HG03439 (cell line): ENCODE measurements around the gene TFEC.

Source experiments
- ATAC-seq: cut with Tn5 transposase; IDR thresholded peaks from one replicate; pipeline ENCODE4 v1.9.1; 2021; ENCODE audit warnings: mild to moderate bottlenecking, moderate library complexity; ENCODE audit not compliant: unreplicated experiment

TFEC gene

DNA sequence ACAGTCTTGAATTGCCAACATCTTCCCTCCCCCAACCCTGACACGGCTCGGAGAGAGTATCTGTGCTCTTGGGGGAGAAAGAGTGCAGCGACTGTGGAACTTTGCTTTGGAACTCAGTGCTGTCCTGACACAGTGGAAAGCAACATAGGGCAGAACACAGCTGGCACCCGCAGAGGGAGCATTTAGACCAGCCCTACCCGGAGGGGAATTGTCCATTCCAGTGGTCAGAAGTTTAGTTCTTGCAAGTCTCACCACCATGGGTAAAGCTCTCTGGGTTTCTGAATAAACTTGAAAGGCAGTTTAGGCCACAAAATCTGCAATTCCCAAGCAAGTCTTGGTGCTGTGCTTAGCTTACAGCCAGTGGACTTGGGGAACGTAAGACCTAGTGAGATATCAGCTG is 34.9 kb downstream of the TFEC start:
- no peak for ATAC-seq

DNA sequence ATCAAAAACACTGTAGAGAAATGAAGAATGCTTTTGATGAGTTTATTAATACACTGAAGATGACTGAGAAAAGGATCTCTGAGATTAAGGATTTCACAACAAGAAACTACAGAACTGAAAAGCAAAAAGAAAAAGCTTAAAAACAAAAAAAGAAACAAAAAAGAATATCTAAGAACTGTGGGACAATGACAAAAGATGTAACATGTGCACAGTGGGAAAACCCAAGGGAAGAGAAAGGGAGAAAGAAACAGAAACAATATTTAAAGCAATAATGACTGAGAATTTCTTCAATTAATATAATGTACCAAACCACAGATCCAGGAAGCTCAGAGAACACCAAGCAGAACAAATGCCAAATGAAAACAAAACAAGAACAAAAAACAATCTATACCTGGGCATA is 42.2 kb downstream of the TFEC start:
- no peak for ATAC-seq

DNA sequence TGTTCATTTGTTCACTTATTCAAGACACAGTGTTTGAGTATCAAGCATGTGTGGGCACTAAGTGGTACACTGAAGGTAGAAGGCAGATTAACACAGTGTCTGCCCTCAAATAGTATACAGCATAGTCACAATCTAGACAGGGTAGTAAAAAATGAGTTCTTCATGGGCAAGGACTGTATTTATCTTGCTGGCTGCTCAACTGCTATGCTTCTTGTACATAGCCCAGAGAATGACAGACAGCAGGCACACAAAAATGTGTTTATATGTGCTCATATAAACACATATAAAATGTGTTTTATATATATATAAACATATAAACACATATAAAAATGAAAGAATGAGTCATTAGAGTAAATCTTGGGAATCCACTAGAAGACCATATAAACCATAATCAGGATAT is 43.1 kb downstream of the TFEC start:
- ATAC-seq, result no peak

DNA sequence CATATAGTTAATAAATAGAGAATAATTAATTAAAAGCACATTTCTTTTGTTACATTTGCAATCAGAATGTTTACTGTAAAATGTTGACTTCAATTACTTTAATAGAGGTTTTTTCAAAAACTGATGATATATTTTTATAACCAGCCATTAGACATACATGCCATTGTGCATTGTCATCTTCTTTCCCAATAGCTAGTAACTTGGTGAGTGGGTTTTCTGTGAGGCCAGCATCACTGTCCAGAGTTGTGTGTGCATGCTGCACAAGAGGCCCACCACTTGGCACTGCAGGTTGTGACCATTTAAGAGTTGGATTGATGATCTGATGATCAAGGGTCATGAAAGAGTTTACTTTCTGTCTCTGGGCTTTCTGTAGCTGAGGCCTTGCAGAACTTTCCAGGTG is 46.5 kb downstream of the TFEC start:
- no peak for ATAC-seq

DNA sequence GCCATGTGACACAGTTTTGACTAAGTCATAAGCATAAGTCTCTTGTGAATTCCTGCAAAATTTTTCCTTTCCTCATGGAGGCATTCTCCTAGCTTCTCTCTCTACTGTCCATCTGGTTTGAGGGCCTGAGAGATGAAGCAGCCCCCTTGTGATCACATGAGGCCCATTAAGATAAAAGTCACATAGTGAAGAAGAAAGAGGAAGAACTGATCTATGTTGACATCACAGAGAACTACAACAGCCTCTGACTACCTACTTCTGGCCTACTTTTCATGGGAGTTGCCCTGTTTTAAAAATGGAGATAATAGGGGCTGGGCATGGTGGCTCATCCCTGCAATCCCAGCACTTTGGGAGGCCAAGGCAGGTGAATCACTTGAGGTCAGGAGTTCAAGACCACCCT is 50.4 kb downstream of the TFEC start:
- no peak for ATAC-seq

DNA sequence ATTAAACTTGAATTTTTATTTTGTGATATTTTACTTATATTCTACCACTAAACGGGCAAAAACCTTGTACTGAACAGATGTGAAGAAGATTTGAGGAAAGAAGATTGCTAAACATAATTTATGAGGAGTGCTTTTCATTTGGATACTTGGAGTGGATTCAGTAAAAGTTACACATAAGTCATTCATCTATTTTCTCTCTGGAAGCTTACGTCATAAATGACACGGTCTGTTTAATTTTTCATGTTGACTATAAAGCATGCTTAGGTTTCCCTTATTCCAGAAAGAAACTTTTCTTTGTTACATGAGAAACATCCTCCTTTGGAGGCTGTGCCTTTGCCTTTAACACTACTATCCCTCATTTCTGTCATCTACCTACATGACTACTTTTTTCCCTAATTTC is 53.9 kb downstream of the TFEC start:
- ATAC-seq, result no peak

DNA sequence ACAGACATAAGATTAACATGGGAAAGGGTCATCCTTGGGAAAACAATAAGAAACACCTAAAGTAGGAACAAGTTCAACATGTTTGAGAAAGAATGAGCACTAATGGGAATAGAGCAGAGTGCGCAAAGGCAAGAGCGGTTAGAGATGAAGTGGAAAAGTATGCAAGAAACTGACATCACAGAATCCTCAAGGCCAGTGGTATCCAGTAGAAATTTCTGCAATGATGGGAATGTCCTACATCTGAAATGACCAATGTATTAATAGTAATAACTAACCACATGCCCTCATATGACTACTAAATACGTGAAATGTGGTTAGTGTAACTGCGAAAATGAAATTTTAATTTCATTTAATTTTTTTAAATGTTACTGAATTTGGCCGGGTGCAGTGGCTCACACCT is 54.8 kb downstream of the TFEC start:
- no peak for ATAC-seq

DNA sequence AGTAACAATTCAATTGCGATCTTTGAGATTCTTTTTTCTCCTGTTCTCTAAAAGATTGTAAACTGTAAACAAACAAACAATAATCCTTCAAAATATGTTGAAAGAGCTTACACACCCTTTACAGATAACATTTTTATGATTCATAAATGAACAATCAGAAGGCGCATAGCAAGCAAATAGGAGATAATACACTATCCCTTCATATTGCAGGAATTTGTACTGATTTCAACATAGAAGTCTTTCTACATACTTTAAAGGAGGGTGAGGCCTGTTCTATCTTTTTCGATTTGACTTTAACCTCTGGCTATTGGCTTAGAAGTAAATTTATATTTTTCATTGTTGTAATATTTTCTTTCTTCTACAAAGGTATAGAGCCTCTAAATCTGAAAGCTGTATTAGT is 57.2 kb downstream of the TFEC start:
- no peak for ATAC-seq

DNA sequence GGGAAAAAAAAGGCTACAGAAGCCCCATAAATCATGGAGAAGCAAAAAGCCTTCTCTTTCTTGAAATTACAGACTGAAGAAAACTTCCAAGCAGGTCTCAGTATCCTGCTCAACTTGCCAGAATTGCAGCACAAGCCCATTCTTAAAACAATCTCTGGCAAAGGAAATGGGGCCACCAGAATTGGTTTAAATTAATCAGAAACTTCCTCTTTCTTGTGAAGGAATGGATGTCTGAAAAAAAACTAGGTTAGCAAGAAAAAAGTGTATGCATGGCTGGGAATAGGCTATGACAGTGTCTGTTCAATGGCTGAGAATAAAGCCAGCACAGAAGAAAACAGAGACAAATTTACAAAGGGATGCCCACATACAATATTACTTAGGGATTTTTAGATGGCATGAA is 59.1 kb downstream of the TFEC start:
- no peak for ATAC-seq

DNA sequence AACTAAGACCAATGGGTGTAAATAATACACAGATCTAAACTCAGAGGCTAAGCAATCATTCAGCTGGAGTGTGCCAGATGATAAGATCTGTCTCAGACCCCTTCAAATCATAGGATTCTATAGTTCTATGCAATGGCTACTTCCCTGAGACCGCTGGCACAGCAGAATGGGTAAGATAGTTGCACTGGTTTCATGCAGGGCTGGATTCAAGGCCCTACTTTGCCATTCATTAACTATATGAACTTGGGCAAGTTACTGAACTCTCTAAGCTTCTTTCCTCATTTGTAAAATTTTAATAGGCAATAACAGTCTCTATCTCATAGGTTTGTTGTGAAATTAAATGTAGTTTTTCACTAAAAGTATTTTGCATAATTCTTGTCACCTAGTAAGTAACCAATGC is 62.0 kb downstream of the TFEC start:
- no peak for ATAC-seq

DNA sequence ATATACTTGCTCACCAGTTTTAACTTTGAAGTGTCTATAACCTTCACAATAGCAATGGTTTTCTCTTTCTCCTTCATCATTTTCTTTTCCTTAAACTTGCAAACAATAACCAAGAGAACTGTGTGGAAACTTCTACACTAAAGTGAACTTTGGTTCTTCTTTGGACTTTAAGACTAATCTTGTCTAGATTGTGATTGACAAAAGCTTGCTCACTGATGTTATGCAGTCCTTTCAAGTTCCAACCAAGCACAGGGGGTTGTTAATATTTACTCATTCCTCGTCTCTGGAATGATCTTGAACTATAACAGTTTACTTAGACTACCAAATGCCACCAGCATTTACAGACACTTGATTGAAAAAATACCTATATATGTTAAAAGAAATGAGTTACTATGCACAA is 62.4 kb downstream of the TFEC start:
- ATAC-seq, result no peak

DNA sequence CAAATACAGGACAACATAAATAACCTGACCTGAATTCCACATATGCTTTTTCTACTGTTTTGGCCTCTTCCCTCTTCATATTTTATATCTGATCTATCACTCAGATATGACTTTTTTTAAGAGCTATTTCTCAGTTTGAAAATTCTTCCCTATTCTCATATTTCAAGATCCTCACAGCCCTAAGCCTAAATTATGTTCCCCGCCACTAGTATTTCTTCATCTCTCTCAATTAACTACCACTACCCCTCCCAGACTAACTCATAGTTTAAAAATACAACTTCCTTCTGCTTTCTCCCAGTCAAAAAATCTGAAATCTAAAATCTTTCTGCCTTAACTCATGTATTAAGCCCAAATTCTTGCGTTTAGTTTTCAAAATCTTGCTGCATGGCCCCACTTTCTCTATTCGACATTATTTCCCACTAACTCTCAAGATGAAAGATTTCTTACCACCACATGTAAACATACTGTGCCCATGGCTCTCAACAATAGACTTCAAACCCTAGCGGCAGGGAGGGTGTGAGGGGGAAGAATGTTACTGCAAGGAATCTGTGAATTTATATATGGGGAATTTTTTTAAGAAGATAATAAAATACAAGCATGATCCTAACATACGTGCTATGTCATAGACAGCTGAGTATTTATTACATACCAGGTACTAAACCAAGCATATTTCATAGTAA is 64.6 kb downstream of the TFEC start:
- ATAC-seq, result no peak

DNA sequence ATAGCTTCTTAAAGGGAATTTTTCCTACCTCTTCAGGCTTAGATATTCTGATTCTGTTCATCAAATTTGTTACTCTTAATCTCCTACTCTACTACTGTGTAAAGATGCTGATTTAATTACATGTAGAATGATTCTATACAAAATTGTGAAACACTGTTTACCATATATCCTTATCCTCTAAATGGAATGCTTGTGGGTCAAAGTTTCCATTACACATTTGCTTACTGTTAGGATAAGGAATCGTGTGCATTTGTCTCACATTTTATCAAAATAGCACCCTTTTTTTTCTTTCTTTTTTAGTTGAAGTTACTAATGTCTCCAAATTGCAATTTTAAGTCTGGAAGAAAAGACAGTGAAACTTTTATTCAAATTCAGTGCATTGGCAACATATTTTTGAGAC is 65.3 kb downstream of the TFEC start:
- ATAC-seq, result no peak

DNA sequence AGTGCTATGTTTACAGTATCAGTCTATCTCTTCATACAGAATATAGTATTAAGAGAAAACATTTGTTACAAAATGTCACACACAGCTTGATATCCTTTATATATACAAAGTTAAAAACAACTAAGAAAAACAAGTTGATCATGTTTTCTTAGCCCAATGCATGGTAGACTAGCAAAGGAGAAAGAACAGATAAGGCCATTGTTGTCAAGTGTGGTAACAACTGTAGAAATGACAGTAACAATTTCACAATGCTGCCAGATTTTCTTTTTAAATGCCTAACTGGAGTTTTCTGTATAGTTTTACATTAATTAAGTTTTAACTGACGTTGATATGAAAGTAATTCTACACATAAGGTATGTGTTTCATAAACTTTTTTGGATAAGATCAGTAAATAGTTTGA is 65.8 kb downstream of the TFEC start:
- no peak for ATAC-seq

DNA sequence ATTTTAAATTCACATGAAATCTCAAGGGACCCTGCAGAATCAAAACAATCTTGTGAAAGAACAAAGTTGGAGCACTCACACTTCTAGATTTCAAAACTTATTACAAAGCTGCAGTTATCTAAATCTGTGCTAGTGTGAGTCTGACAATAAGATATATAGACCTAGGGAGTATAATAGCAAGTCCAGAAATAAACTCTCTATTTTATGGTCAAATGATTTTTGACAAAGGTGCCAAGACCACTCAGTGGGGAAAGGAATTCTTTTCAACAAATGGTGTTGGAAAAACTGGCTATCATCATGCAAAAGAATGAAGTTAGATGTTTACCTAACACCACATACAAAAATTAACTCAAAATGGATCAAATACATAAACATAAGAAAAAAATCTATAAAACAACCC is 68.2 kb downstream of the TFEC start:
- ATAC-seq, result no peak

DNA sequence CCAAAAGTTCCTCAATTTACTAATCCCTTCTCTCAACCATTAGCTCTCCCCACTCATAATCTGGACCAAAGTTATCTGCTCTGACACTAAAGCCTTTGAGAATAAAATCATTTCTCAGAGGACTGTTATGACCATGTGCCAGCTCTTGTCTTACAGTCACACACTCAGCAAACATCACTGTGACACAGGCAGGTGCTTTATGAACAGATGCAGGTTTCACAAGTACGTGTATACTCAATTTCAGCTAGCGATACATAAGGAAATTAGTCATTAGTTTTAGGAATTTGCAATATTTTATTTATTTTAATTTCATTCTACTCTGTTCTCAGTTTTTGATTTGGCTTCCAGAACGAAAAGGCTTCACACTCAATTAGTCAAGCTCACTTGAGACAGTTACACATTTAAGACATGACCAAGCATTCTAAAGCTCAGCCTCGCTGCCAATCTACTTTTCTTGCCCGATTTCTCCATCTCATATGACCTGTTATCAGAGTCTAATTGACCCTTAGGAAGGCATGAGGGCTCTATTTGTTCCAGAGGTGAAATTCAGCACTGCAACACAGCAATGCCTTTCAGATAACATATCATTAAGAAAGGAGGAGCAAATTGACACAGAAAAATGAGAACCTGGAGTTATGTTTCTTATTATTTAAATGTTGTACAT is 76.8 kb downstream of the TFEC start:
- no peak for ATAC-seq

DNA sequence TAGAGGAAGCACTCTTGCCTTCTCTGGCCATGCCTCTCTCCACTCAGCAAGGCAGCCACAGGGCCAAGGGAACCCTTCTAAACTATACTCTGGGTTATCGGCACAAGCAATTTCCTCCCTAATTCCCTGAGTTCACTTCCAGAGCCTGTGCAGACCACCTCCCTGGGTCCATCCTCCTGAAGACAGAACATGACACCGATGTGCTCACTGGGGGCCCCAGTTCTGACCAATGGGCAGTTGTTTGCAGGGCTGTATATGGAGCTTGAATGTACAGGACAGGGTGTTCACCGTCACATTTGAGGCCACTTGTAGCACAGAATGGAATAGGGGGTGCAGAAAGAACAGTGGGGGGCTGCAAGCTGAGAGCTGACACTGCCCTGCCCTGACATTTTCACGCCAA is 77.7 kb downstream of the TFEC start:
- no peak for ATAC-seq

DNA sequence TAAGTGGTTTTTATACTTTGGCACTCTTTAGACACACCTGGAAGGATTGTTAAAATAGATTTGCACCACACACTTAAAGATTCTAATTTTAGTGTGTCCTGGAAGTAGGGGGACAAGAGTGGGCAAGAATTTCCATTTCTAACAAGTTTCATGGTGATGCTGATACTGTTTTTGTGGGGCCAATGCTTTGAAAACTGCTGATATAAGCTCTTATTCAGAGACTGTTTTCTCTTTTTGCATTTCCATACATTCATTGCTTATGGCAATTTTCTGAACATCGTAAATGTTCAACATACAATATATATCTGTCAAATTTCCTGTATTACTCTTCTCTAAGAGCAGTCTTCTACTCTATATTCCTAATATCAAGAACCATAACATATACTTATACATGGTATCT is 79.0 kb downstream of the TFEC start:
- no peak for ATAC-seq

DNA sequence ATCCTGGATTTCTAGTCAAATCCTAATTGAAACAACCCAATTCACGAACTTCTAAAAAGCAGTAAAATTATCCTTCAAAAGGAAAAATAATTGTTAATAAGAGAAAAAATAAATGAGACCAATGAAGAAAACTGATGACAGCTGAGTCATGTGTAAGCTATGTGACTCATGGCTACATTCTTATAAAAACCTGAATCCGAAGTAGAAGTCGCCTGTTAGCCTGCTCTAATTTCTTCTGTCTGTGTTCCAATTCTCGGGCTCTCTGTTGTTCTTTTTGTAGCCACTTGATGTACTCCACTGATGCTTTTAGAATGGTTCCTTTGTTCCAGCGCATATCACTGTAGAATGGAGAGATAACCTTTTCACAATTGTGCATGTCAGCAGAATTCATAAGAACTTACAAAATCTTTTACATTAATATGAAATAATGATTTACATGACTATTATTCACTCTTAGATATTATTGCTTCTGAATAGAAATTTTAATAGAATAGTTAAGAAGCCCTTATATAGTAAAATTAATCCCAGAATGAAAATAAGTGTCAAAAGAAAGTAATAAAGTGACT is 88.8 kb downstream of the TFEC start:
- no peak for ATAC-seq

DNA sequence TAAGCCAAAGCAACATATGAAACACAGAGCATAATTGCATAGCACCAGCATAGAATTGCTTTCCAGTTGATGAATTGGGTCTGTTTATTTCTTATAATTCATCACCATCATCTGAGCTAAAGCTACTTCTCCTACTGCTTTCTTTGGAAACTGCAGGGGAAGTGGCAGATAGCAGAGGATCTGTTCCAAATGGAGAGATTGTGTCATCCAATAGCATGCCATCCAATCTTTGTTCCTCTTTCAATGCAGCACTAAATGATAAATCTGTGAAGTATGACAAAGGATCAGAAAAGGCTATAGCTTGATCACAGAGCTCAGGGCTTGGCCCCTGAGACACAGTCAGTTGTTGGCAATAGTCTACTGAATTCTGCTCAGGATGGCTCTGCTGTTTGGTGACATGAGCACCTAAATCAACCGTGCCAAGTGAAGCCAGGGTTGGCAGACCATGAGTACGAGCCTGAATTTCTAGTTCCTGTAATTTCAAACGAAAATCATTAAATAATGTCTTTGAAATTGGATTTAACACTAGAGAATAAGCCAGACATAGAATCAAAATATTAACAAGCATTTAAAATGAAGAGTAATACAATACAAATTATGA is 90.0 kb downstream of the TFEC start:
- no peak for ATAC-seq

DNA sequence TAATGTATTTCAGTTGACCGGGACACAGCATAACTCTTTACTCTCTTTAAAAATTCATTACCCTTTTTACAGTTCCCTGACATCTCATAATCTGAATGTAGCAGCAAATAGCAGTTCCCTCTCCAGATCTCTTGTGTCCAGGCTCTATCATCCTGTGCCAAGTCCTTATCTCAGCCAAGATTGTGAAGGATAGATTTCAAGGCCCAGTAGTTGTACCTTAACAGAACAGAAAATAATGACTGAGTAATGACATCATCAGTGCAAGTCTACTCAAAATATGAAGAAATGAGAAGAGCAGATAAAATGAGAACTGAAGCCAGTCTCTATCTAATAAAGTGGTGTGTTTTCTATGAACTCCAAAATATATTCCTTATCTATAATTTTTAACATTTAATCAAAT is 92.6 kb downstream of the TFEC start:
- no peak for ATAC-seq

DNA sequence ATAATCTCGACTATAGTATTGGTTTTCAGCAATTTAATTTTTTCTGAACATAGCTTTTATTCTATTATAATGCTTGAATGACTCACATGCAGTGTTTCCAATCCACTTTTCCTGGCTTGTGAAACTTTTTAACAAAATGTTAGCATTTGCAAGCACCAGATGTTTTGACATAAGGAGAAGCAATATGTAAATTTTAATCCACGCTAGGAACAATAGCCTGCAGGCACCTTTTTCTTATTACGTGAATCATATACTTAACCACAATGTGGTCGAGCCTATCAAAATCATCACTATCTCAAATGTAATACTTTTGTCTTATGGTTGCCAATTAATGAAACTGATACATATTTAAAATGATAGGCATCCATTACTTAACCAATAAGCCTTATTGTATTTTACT is 97.1 kb downstream of the TFEC start:
- no peak for ATAC-seq
